Adipocyte (in vitro differentiated cells): ENCODE data around the gene SEC23B.
"Not testable (repeated sequence)": the region's sequence is repeated elsewhere in the genome, so short reads cannot be mapped to it uniquely, and the experiment has no call there.

ENCODE experiments used
- DNase-seq: peaks from one replicate; pipeline ENCODE4 v3.0.0-alpha.2; 2015; ENCODE audit warnings: low read depth
- H3K27me3 ChIP-seq: replicated peaks from 2 replicates; pipeline ENCODE4 v1.7.0; 2013; ENCODE audit warnings: mild to moderate bottlenecking, low read length, moderate library complexity; ENCODE audit not compliant: control insufficient read depth, insufficient read depth
- H3K36me3 ChIP-seq: 2 replicates; pipeline ENCODE4 v1.7.0; 2013; ENCODE audit warnings: low read length, mild to moderate bottlenecking, moderate library complexity; ENCODE audit not compliant: control insufficient read depth, insufficient read depth, severe bottlenecking
- H3K4me1 ChIP-seq: 2 replicates; pipeline ENCODE4 v1.7.0; 2013; ENCODE audit warnings: mild to moderate bottlenecking, low read length, moderate library complexity; ENCODE audit not compliant: control insufficient read depth, insufficient read depth
- H3K4me3 ChIP-seq: 2 replicates; pipeline ENCODE4 v1.7.0; 2013; ENCODE audit warnings: mild to moderate bottlenecking, low read length, moderate library complexity
- H3K9ac ChIP-seq: 2 replicates; pipeline ENCODE4 v1.7.0; 2013; ENCODE audit warnings: mild to moderate bottlenecking, low read length, moderate library complexity
- H3K9me3 ChIP-seq: 2 replicates; pipeline ENCODE4 v1.7.0; 2013; ENCODE audit warnings: mild to moderate bottlenecking, low read length, moderate library complexity; ENCODE audit not compliant: control insufficient read depth

SEC23B gene

GRCh38 chr20:18497603-18498002 lies 10.1 kb upstream of the SEC23B start:
- H3K9ac ChIP-seq = peak overlapping the region; percentile 96
- H3K9me3 ChIP-seq = no peaks in the 10 kb centered on the region
- no peaks in the 10 kb centered on the region for H3K27me3 ChIP-seq
- H3K4me1 ChIP-seq = peaks cover 21% of the 10 kb centered on the region
- no peaks in the 10 kb centered on the region for H3K36me3 ChIP-seq
- no peak for DNase-seq
- peak overlapping the region; percentile 100 for H3K4me3 ChIP-seq

GRCh38 chr20:18501672-18502071 lies 6.1 kb upstream of the SEC23B start:
- H3K27me3 ChIP-seq, DNase-seq, H3K36me3 ChIP-seq, H3K4me1 ChIP-seq, H3K9ac ChIP-seq, H3K9me3 ChIP-seq, H3K4me3 ChIP-seq: not testable (repeated sequence)

GRCh38 chr20:18504479-18505060 lies 3.2 kb upstream of the SEC23B start:
- DNase-seq = no peak
- no peaks in the 10 kb centered on the region for H3K9me3 ChIP-seq
- H3K9ac ChIP-seq = no peak overlapping the region
- peak overlapping the region; percentile 32 for H3K4me3 ChIP-seq
- peaks cover 15% of the 10 kb centered on the region for H3K4me1 ChIP-seq
- H3K27me3 ChIP-seq = no peaks in the 10 kb centered on the region
- no peaks in the 10 kb centered on the region for H3K36me3 ChIP-seq

GRCh38 chr20:18506744-18507143 lies 996 bp upstream of the SEC23B start:
- Histone ChIP-seq H3K4me3 (peak overlapping the region; percentile 91), H3K27me3 (no peaks in the 10 kb centered on the region), H3K9ac (peak overlapping the region; percentile 87), H3K36me3 (peaks cover 19% of the 10 kb centered on the region), H3K4me1 (peaks cover 20% of the 10 kb centered on the region), H3K9me3 (no peaks in the 10 kb centered on the region)
- no peak for DNase-seq

- no peaks in the 10 kb centered on the region for H3K27me3 ChIP-seq
- H3K4me1 ChIP-seq = peaks cover 20% of the 10 kb centered on the region
- no peak overlapping the region for H3K4me3 ChIP-seq
- no peak overlapping the region for H3K9ac ChIP-seq
- H3K9me3 ChIP-seq = no peaks in the 10 kb centered on the region
- DNase-seq = no peak
- H3K36me3 ChIP-seq = peaks cover 53% of the 10 kb centered on the region
These were observed 3.8 kb downstream of the SEC23B start for GRCh38 chr20:18511571-18511970.

- H3K27me3 ChIP-seq = no peaks in the 10 kb centered on the region
- H3K36me3 ChIP-seq = peaks cover 63% of the 10 kb centered on the region
- peaks cover 13% of the 10 kb centered on the region for H3K4me1 ChIP-seq
- no peaks in the 10 kb centered on the region for H3K9me3 ChIP-seq
- DNase-seq = no peak
- H3K9ac ChIP-seq = no peak overlapping the region
- no peak overlapping the region for H3K4me3 ChIP-seq
These were observed 5.5 kb downstream of the SEC23B start for GRCh38 chr20:18513208-18513607.

GRCh38 chr20:18514127-18514526 lies 6.4 kb downstream of the SEC23B start:
- no peak overlapping the region for H3K9ac ChIP-seq
- H3K27me3 ChIP-seq = no peaks in the 10 kb centered on the region
- H3K36me3 ChIP-seq = peaks cover 63% of the 10 kb centered on the region
- H3K4me1 ChIP-seq = peaks cover 5% of the 10 kb centered on the region
- no peak for DNase-seq
- H3K4me3 ChIP-seq = no peak overlapping the region
- no peaks in the 10 kb centered on the region for H3K9me3 ChIP-seq

GRCh38 chr20:18515973-18516372 lies 8.2 kb downstream of the SEC23B start:
- H3K36me3 ChIP-seq = peaks cover 51% of the 10 kb centered on the region
- H3K27me3 ChIP-seq = no peaks in the 10 kb centered on the region

GRCh38 chr20:18522066-18522465 lies 14.3 kb downstream of the SEC23B start:
- Histone ChIP-seq H3K36me3 (peaks cover 32% of the 10 kb centered on the region), H3K4me1 (peaks cover 22% of the 10 kb centered on the region)
- H3K4me3 ChIP-seq, DNase-seq, H3K9ac ChIP-seq, H3K9me3 ChIP-seq, H3K27me3 ChIP-seq: not testable (repeated sequence)

More at GRCh38 chr20:18515973-18516372, 8.2 kb downstream of the SEC23B start:
- Histone ChIP-seq H3K4me3 (no peak overlapping the region), H3K9me3 (no peaks in the 10 kb centered on the region), H3K4me1 (peaks cover under 1% of the 10 kb centered on the region), H3K9ac (no peak overlapping the region)
- DNase-seq = no peak

- H3K4me3 ChIP-seq = no peak overlapping the region
- peaks cover 30% of the 10 kb centered on the region for H3K36me3 ChIP-seq
- peaks cover 32% of the 10 kb centered on the region for H3K4me1 ChIP-seq
- DNase-seq = no peak
- no peaks in the 10 kb centered on the region for H3K27me3 ChIP-seq
- no peaks in the 10 kb centered on the region for H3K9me3 ChIP-seq
- no peak overlapping the region for H3K9ac ChIP-seq
These were observed 15.3 kb downstream of the SEC23B start for GRCh38 chr20:18523066-18523465.

- peaks cover 46% of the 10 kb centered on the region for H3K36me3 ChIP-seq
- DNase-seq = peak; percentile 51
These were observed 16.9 kb downstream of the SEC23B start for GRCh38 chr20:18524646-18525045.

GRCh38 chr20:18526761-18527160 lies 19.0 kb downstream of the SEC23B start:
- H3K36me3 ChIP-seq = peaks cover 63% of the 10 kb centered on the region
- H3K4me1 ChIP-seq = peaks cover 35% of the 10 kb centered on the region
- H3K9ac ChIP-seq, H3K9me3 ChIP-seq, H3K4me3 ChIP-seq, DNase-seq, H3K27me3 ChIP-seq: not testable (repeated sequence)

More at GRCh38 chr20:18524646-18525045, 16.9 kb downstream of the SEC23B start:
- no peaks in the 10 kb centered on the region for H3K9me3 ChIP-seq
- H3K27me3 ChIP-seq = no peaks in the 10 kb centered on the region
- peak overlapping the region; percentile 43 for H3K4me3 ChIP-seq
- H3K9ac ChIP-seq = peak overlapping the region; percentile 16
- H3K4me1 ChIP-seq = peaks cover 35% of the 10 kb centered on the region
